Coronary artery (tissue), 2 donors: ENCODE data around the gene DNAJC8.
A peak's percentile ranks its signal among the peaks of the same experiment; 100 is the strongest.

ENCODE experiments used
- DNase-seq: peaks from one replicate; pipeline ENCODE4 v3.0.0-alpha.2; 2017; ENCODE audit warnings: low spot score
- H3K27ac ChIP-seq, 2 donors: fragments of 200-600 bp; sonication (generic); one replicate each; pipeline ENCODE4 v1.5.1; 2016 to 2019
- H3K4me3 ChIP-seq: fragments of 200-600 bp; sonication (generic); 2 replicates; pipeline ENCODE4 v1.5.1; 2016; ENCODE audit warnings: mild to moderate bottlenecking, moderate library complexity
- TF ChIP-seq, protein P1 (sequence below): fragments of 200-600 bp; sonication (generic); IDR thresholded peaks from one replicate; pipeline ENCODE4 v1.5.1; 2019; ENCODE audit warnings: antibody characterized with exemption

DNAJC8 gene

DNA sequence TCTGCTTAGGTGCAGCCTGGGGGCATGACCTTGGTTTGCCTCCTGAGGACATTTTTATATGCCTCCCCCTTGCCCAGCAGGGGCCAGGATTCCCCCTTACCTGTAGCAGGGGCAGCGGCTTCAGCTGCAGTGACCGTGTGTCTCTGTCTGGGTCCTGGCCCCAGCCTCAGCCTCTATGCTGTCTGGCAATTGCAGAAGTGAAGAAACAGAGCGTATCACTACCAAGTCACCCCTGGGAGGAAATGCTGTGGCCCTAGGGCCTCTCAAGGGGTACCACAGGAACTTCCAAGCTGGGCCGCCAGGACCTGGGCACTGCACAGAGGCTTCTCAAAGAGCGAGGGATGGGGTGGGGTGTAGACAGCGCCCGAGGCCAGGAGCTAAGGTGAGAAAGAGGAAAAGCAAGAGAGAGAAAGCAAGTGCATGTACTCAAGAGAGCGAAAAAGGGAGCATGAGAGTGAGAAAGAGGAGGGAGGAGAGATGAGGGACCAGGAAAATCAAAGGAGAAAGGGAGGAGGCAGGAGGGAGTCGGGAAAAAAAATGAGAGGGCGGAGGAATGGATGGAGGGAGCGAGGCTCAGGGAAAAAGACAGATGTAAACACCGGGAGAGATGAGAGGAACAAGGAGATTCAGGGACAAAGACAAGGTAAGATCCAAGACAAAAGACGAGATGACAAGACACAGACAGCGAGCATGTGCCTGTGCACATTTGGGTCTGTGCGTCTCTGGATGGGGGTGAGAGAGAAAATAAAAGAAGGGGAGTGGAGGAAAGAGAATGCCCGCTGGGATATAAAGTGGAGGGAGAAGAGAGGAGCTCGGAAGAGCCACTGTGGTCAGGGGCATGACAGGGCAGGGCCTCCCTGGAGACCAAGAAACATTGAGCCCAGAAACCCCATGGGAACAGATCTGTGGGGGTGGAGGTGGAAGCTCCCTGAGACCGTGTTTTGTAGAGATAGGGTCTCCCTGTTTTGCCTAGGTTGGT lies 56.0 kb downstream of the DNAJC8 start, which contains the start of gene PTAFR:
PTAFR (minus strand) TSS at position 199 of the 979 bp plus-strand sequence. CDS start 25,669 bp downstream, outside the sequence.
- Histone ChIP-seq H3K4me3 (peak within 1 kb of the TSS; percentile 54), H3K27ac (peak within 1 kb of the TSS in 1 of 2 donors; percentile 72)
- DNase-seq = no peak
- TF ChIP-seq, protein P1, sequence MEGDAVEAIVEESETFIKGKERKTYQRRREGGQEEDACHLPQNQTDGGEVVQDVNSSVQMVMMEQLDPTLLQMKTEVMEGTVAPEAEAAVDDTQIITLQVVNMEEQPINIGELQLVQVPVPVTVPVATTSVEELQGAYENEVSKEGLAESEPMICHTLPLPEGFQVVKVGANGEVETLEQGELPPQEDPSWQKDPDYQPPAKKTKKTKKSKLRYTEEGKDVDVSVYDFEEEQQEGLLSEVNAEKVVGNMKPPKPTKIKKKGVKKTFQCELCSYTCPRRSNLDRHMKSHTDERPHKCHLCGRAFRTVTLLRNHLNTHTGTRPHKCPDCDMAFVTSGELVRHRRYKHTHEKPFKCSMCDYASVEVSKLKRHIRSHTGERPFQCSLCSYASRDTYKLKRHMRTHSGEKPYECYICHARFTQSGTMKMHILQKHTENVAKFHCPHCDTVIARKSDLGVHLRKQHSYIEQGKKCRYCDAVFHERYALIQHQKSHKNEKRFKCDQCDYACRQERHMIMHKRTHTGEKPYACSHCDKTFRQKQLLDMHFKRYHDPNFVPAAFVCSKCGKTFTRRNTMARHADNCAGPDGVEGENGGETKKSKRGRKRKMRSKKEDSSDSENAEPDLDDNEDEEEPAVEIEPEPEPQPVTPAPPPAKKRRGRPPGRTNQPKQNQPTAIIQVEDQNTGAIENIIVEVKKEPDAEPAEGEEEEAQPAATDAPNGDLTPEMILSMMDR = no peak

DNA sequence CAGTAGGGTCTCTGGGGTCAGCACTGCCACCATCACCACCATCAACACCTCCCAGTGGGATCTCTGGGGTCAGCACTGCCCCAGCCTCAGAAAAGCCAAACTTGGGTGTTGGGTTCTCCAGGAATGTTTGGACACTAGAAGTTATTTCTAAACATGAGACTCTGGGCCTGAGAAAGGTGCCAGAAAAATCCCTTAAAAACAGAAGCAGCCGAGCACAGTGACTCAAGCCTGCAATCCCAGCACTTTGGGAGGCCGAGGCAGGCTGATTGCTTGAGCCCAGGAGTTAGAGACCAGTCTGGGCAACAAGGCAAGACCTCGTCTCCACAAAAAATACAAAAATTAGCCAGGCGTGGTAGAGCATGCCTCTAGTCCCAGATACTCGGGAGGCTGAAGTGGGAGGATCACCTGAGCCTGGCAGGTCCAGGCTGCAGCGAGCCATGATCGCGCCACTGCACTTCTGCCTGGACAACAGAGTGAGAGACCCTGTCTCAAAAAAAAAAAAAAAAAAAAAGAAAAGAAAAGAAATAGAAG lies 56.8 kb downstream of the DNAJC8 start:
- peak overlapping the region in 1 of 2 donors; percentile 72 for H3K27ac ChIP-seq
- H3K4me3 ChIP-seq = peak overlapping the region; percentile 54
- TF ChIP-seq, protein P1 = no peak
- DNase-seq = no peak

DNA sequence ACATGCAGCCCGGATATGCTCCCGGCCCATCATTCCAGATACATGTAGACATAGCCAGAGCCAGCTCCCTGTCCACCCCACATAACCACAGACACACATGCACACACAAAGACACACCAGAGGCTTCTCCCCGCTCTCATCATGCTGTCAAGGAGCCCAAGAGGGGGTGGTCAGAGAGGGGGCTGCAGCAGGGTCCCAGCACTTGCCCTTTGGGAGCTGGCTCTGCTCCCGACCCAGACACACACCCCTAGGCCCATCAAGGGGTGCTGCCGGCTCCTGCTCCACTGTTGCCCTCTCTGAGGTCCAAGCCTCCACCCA lies 58.9 kb downstream of the DNAJC8 start:
- TF ChIP-seq, protein P1 = no peak
- Histone ChIP-seq H3K4me3 (peak overlapping the region; percentile 32), H3K27ac (peak overlapping the region in 1 of 2 donors; percentile 80)
- no peak for DNase-seq

DNA sequence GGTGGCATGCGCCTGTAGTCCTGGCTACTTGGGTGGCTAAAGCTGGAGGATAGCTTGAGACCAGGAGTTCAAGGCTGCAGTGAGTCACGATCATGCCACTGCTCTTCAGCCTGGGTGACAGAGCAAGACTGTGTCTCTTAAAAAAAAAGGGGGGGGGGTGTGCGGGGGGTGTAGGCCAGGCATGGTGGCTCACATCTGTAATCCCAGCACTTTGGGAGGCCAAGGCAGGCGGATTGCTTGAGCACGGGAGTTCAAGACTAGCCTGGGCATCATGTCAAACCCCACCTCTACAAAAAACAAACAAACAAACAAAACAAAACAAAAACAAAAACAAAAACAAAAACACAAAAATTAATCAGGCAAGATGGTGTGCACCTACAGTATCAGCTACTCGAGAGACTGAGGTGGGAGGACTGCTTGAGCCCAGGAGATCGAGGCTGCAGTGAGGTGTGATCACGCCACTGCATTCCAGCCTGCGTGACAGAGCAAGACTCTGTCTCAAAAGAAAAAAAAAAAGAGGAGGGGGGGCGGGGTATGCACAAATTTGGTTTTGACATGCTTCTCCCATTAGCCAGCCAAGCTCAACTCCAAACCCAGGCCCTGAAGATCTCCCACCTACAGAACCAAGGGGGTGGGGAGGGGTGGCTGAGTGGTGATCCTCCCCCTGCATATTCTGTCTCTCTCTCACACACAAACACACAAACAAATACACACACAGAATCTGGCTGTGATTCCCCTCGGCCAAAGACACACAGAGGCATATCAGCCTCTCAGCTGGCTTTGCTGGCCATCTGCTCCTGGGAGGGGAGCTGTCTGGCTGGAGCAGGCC lies 59.5 kb downstream of the DNAJC8 start:
- H3K27ac ChIP-seq = peak overlapping the region in 1 of 2 donors; percentile 80
- TF ChIP-seq, protein P1 = no peak
- no peak for DNase-seq
- H3K4me3 ChIP-seq = peak overlapping the region; percentile 32

DNA sequence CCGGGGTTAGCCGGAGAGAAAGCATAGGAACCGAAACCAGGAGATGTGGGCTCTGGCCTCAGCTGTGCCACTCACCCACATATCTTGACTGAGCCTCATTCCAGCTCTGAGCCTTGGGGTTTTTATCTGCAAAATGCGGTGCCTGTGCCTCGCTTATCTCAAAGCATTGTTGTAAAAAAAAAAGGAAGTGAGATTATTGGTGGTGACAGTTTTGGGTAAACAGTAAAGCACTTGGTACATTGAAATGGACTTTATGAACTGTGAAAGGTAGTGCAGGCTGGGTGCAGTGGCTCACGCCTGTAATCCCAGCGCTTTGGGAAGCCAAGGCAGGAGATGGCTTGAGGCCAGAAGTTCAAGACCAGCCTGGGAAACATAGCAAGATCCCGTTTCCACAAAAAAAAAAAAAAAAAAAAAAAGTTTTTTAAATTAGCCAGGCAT lies 60.1 kb downstream of the DNAJC8 start:
- TF ChIP-seq, protein P1 = no peak
- no peak for DNase-seq
- H3K4me3 ChIP-seq = no peak overlapping the region

DNA sequence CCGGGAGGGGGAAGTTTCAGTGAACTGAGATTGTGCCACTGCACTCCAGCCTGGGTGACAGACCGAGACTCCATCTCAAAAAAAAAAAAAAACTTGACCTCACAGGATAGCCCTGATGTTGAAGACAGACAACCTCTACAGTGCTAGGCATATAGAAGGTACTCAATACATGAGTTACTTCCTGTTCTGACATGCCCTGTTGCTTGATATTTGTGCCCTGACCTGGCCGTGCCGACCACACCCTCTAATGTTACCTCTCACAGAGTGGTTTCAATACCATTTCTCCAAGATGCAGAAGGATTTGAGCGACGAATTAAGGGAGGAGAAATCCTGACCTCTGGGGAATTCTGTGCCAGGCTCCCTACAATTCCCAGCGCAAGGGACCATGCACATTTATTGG lies 61.6 kb downstream of the DNAJC8 start:
- TF ChIP-seq, protein P1 = no peak
- Histone ChIP-seq H3K27ac (peak overlapping the region in 1 of 2 donors; percentile 9), H3K4me3 (no peak overlapping the region)
- no peak for DNase-seq

More for the DNA sequence above, 60.1 kb downstream of the DNAJC8 start:
- peak overlapping the region in 1 of 2 donors; percentile 4 for H3K27ac ChIP-seq
